Neural cell (in vitro differentiated cells): ENCODE data around the gene TADA2A. TPM values are rescaled to one million over a fixed set of nuclear protein-coding genes. Genes with fewer than 3 reads are reported as not detected.

ENCODE experiments used
- H2AFZ ChIP-seq: fragments of 200-600, 300-800 bp; sonication (generic), shearing (Covaris generic); 2 replicates; pipeline ENCODE4 v1.6.0; 2014; ENCODE audit warnings: low read depth, mild to moderate bottlenecking, antibody characterized with exemption, low read length, moderate library complexity
- H3F3A ChIP-seq: fragments of 200-600 bp; shearing (Covaris generic); 2 replicates; pipeline ENCODE4 v1.6.1; 2016; ENCODE audit warnings: mild to moderate bottlenecking, moderate library complexity, mixed read lengths, antibody characterized with exemption, low read length; ENCODE audit not compliant: insufficient read depth, poor library complexity, severe bottlenecking
- H3K27ac ChIP-seq: fragments of 200-600, 300-800 bp; sonication (generic), shearing (Covaris generic); 2 replicates; pipeline ENCODE4 v1.5.1; 2014; ENCODE audit warnings: mild to moderate bottlenecking, low read length, moderate library complexity
- H3K27me3 ChIP-seq: fragments of 300-800, 200-600 bp; sonication (generic), shearing (Covaris generic); 2 replicates; pipeline ENCODE4 v1.6.0; 2014; ENCODE audit warnings: mild to moderate bottlenecking, low read depth, low read length, moderate library complexity; ENCODE audit not compliant: insufficient read depth
- H3K36me3 ChIP-seq: fragments of 300-800, 200-600 bp; sonication (generic), shearing (Covaris generic); 2 replicates; pipeline ENCODE4 v1.5.1; 2014; ENCODE audit warnings: mild to moderate bottlenecking, antibody characterized with exemption, low read length, moderate library complexity; ENCODE audit not compliant: insufficient read depth
- H3K4me2 ChIP-seq: fragments of 300-800, 200-600 bp; sonication (generic), shearing (Covaris generic); 2 replicates; pipeline ENCODE4 v1.6.0; 2014; ENCODE audit warnings: mild to moderate bottlenecking, low read length
- H3K4me3 ChIP-seq: fragments of 300-800, 200-600 bp; sonication (generic), shearing (Covaris generic); 2 replicates; pipeline ENCODE4 v1.5.1; 2014; ENCODE audit warnings: mild to moderate bottlenecking, low read length, moderate library complexity
- H3K79me2 ChIP-seq: fragments of 200-600 bp; shearing (Covaris generic); replicated peaks from 2 replicates; pipeline ENCODE4 v1.6.0; 2014; ENCODE audit warnings: mild to moderate bottlenecking, low read length, moderate library complexity; ENCODE audit not compliant: insufficient read depth
- H3K9ac ChIP-seq: fragments of 300-800, 200-600 bp; sonication (generic), shearing (Covaris generic); 2 replicates; pipeline ENCODE4 v1.6.1; 2016; ENCODE audit warnings: mild to moderate bottlenecking, low read length, mixed read lengths
- H3K9me2 ChIP-seq: fragments of 200-600 bp; shearing (Covaris generic); 2 replicates; pipeline ENCODE4 v1.6.1; 2016; ENCODE audit warnings: mild to moderate bottlenecking, low read length, mixed read lengths; ENCODE audit not compliant: insufficient read depth
- H3K9me3 ChIP-seq: fragments of 200-600, 300-800 bp; sonication (generic), shearing (Covaris generic); 2 replicates; pipeline ENCODE4 v1.6.1; 2016; ENCODE audit warnings: mild to moderate bottlenecking, mixed run types, low read length, moderate library complexity, mixed read lengths
- H4K20me1 ChIP-seq: fragments of 200-600 bp; shearing (Covaris generic); 2 replicates; pipeline ENCODE4 v1.6.1; 2016; ENCODE audit warnings: mild to moderate bottlenecking, mixed run types; ENCODE audit not compliant: insufficient read depth
- EP300 ChIP-seq: fragments of 450-650 bp; conservative IDR thresholded peaks from 2 replicates; pipeline ENCODE4 v1.6.1; 2014; ENCODE audit warnings: antibody characterized with exemption, mild to moderate bottlenecking, moderate library complexity; ENCODE audit not compliant: poor library complexity, severe bottlenecking
- EZH2 ChIP-seq: fragments of 200-600, 300-800 bp; shearing (Covaris generic), sonication (generic); IDR thresholded peaks from 2 replicates; pipeline ENCODE4 v1.6.1; 2014; ENCODE audit warnings: antibody characterized with exemption, low read length, borderline replicate concordance, mild to moderate bottlenecking; ENCODE audit not compliant: insufficient read depth, poor library complexity, severe bottlenecking
- MXI1 ChIP-seq: fragments of 450-650 bp; conservative IDR thresholded peaks from 2 replicates; pipeline ENCODE4 v1.6.1; 2014; ENCODE audit warnings: antibody characterized with exemption, mild to moderate bottlenecking; ENCODE audit not compliant: poor library complexity, severe bottlenecking
- POLR2AphosphoS5 ChIP-seq: IDR thresholded peaks from 2 replicates; pipeline ENCODE4 v1.6.1; 2012
- RAD21 ChIP-seq: fragments of 450-650 bp; conservative IDR thresholded peaks from 2 replicates; pipeline ENCODE4 v1.6.1; 2014; ENCODE audit warnings: antibody characterized with exemption, mild to moderate bottlenecking, moderate library complexity
- SMC3 ChIP-seq: fragments of 450-650 bp; conservative IDR thresholded peaks from 2 replicates; pipeline ENCODE4 v1.6.1; 2014; ENCODE audit warnings: antibody characterized with exemption, mild to moderate bottlenecking, moderate library complexity; ENCODE audit not compliant: poor library complexity
- TAF1 ChIP-seq: IDR thresholded peaks from 2 replicates; pipeline ENCODE4 v1.6.1; 2012; ENCODE audit warnings: low read depth
- polyA plus RNA-seq: library from polyadenylated mRNA; depleted of rRNA; stranded (reverse); fragments of >200 nt; gene quantifications from 2 replicates; pipeline ENCODE4 v1.2.3, GENCODE V29; 2014
- TF ChIP-seq, protein P1 (sequence below): IDR thresholded peaks from 2 replicates; pipeline ENCODE4 v1.6.1; 2012; ENCODE audit warnings: borderline replicate concordance
- TF ChIP-seq, protein P2 (sequence below): fragments of 450-650 bp; IDR thresholded peaks from 2 replicates; pipeline ENCODE4 v1.5.1; 2014; ENCODE audit warnings: antibody characterized with exemption, mild to moderate bottlenecking, moderate library complexity; ENCODE audit not compliant: poor library complexity, severe bottlenecking

Gene TADA2A
- polyA plus RNA-seq, 1 donor from 2014 or later, result 23.5 TPM

DNA sequence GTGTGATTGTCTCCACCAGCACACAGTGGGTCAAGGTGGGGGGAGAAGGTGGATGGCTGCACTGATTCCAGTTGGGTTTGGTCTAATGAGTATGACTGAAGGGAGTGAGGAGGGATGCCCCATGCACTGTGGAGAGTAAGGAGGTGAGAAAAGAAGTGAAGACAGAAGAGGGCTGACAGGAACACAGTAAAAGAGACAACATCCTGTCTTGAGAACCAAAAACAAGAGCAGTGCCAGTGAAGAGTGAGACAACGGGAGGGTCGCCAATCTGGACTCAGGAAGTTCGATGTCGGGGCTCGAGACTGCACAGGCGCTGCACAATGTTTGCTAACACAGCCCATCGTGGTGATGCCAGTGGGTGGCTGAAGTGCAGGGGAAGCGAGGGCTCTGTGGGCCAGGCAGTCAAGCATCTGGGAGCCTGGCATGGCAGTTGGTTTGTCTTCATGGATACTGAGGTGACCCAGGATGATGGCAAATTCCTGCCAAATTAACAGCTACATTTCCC is 117.1 kb downstream of the TADA2A start:
- Histone ChIP-seq H3K27ac (no peak overlapping the region), H3K4me3 (no peak overlapping the region), H3K9me2 (no peaks in the 10 kb centered on the region), H3K9ac (no peak overlapping the region), H3K4me2 (no peak overlapping the region), H3F3A (no peaks in the 10 kb centered on the region), H3K79me2 (no peaks in the 10 kb centered on the region), H3K27me3 (no peaks in the 10 kb centered on the region), H4K20me1 (no peaks in the 10 kb centered on the region), H2AFZ (no peak overlapping the region), H3K36me3 (no peaks in the 10 kb centered on the region), H3K9me3 (no peaks in the 10 kb centered on the region)
- TF ChIP-seq, protein P1, sequence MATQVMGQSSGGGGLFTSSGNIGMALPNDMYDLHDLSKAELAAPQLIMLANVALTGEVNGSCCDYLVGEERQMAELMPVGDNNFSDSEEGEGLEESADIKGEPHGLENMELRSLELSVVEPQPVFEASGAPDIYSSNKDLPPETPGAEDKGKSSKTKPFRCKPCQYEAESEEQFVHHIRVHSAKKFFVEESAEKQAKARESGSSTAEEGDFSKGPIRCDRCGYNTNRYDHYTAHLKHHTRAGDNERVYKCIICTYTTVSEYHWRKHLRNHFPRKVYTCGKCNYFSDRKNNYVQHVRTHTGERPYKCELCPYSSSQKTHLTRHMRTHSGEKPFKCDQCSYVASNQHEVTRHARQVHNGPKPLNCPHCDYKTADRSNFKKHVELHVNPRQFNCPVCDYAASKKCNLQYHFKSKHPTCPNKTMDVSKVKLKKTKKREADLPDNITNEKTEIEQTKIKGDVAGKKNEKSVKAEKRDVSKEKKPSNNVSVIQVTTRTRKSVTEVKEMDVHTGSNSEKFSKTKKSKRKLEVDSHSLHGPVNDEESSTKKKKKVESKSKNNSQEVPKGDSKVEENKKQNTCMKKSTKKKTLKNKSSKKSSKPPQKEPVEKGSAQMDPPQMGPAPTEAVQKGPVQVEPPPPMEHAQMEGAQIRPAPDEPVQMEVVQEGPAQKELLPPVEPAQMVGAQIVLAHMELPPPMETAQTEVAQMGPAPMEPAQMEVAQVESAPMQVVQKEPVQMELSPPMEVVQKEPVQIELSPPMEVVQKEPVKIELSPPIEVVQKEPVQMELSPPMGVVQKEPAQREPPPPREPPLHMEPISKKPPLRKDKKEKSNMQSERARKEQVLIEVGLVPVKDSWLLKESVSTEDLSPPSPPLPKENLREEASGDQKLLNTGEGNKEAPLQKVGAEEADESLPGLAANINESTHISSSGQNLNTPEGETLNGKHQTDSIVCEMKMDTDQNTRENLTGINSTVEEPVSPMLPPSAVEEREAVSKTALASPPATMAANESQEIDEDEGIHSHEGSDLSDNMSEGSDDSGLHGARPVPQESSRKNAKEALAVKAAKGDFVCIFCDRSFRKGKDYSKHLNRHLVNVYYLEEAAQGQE, result no peak
- TF ChIP-seq POLR2AphosphoS5, result no peak

DNA sequence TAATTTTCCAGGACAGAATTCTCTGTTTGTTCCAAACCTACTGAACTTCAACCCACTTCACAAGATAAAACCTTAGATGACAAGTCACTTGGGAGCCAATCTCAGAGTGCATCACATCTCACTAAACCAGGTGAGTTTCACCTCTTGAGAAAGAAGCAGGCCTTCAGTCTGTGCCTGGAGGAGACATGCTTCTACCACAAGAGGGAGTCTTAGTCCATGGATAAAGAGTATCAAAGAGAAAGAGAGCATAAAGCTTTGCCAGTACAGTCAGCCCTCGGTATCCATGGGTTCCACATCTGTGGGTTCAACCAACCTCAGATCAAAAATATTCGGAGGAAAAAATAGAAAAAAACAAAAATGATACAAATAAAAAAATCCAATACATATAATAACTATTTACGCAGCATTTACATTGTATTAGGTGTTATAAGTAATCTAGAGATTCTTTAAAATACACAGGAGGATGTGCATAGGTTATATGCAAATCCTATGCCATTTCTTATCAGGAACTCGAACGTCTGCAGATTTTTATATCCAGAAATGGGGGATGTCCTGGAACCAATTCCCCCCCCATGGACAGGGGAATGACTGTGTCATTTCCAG is 120.7 kb downstream of the TADA2A start:
- no peaks in the 10 kb centered on the region for H3K27me3 ChIP-seq
- H3K9ac ChIP-seq, result no peak overlapping the region
- no peak overlapping the region for H3K4me3 ChIP-seq
- H3K9me2 ChIP-seq, result no peaks in the 10 kb centered on the region
- H3F3A ChIP-seq, result no peaks in the 10 kb centered on the region
- H4K20me1 ChIP-seq, result no peaks in the 10 kb centered on the region
- H3K79me2 ChIP-seq, result no peaks in the 10 kb centered on the region
- H3K4me2 ChIP-seq, result no peak overlapping the region
- H3K9me3 ChIP-seq, result no peaks in the 10 kb centered on the region
- no peak overlapping the region for H3K27ac ChIP-seq
- TF ChIP-seq EP300 (no peak), MXI1 (no peak), TAF1 (no peak), SMC3 (peak; percentile 84), EZH2 (no peak), RAD21 (peak; percentile 85), POLR2AphosphoS5 (no peak)
- TF ChIP-seq, protein P2, sequence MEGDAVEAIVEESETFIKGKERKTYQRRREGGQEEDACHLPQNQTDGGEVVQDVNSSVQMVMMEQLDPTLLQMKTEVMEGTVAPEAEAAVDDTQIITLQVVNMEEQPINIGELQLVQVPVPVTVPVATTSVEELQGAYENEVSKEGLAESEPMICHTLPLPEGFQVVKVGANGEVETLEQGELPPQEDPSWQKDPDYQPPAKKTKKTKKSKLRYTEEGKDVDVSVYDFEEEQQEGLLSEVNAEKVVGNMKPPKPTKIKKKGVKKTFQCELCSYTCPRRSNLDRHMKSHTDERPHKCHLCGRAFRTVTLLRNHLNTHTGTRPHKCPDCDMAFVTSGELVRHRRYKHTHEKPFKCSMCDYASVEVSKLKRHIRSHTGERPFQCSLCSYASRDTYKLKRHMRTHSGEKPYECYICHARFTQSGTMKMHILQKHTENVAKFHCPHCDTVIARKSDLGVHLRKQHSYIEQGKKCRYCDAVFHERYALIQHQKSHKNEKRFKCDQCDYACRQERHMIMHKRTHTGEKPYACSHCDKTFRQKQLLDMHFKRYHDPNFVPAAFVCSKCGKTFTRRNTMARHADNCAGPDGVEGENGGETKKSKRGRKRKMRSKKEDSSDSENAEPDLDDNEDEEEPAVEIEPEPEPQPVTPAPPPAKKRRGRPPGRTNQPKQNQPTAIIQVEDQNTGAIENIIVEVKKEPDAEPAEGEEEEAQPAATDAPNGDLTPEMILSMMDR, result peak; percentile 86
- TF ChIP-seq, protein P1, result no peak
- no peaks in the 10 kb centered on the region for H3K36me3 ChIP-seq
- H2AFZ ChIP-seq, result no peak overlapping the region

Other genes starting within 250 kb of the TADA2A start
- gene C17orf78, start 30.9 kb upstream of the TADA2A start, polyA plus RNA-seq, result not detected in 2 replicates
- gene ACACA, start 50 bp upstream of the TADA2A start, polyA plus RNA-seq, result 38.4 and 41.7 TPM in 2 replicates
- gene DUSP14, start 83.0 kb downstream of the TADA2A start, polyA plus RNA-seq, result 19.7 and 20.9 TPM in 2 replicates
- 16.1 and 20.5 TPM in 2 replicates for gene SYNRG, start 202.5 kb downstream of the TADA2A start, polyA plus RNA-seq
- 29.7 and 33.5 TPM in 2 replicates for gene DDX52, start 236.6 kb downstream of the TADA2A start, polyA plus RNA-seq